HFF-Myc (cell line): ENCODE results near the gene ECT2L.

Source experiments
- DNase-seq: peaks from one replicate; pipeline ENCODE4 v3.0.0-alpha.2; 2011; ENCODE audit warnings: low read depth; ENCODE audit errors: extremely low read depth
- H3K4me3 ChIP-seq: replicated peaks from 2 replicates; pipeline ENCODE4 v1.5.1; 2011; ENCODE audit warnings: low read depth, mild to moderate bottlenecking, control low read depth, low read length
- CTCF ChIP-seq: IDR thresholded peaks from 2 replicates; pipeline ENCODE4 v1.5.1; 2012; ENCODE audit warnings: mild to moderate bottlenecking, low read depth, low read length, control low read depth; ENCODE audit errors: missing control alignments

The ECT2L gene

GRCh38 chr6:138803861-138804260 lies 8.0 kb downstream of the ECT2L start:
- H3K4me3 ChIP-seq: no peak overlapping the region
- no peak for DNase-seq
- TF ChIP-seq CTCF: no peak

GRCh38 chr6:138805016-138805765 lies 9.3 kb downstream of the ECT2L start:
- no peak for TF ChIP-seq CTCF
- DNase-seq: peak; percentile 65
- H3K4me3 ChIP-seq: no peak overlapping the region

DNA sequence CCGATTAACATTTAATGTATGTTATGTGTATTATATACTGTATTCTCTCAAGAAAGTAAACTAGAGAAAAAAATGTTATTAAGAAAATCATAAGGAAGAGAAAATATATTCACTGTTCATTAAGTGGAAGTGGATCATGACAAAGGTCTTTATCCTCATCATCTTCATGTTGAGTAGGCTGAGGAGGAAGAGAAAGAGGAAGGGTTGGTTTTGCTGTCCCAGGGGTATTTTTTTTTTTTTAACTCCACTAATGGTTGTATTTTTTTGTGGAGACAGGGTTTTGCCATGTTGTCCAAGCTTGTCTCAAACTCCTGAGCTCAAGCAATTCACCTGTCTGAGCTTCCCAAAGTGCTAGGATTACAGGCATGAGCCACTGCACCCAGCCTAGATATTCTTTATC lies 11.0 kb downstream of the ECT2L start:
- TF ChIP-seq CTCF: no peak
- no peak for DNase-seq

DNA sequence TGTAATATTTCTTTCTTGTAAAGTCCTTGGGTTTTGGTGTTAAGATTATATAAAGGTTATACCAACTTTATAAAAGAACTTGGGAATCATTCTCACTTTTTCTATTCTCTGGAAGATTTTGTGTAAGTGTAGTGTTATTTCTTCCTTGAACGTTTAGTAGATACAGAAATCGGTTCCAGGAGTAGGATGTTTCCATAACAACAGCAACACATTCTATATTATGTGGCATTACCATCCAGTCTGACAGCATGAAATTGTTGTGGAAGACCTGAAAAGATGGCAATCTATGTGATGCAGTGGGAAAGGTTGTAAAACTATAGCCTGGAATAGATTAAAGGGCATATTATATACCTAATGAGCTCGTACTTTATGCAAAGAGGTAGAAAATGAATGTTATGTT lies 13.8 kb downstream of the ECT2L start:
- H3K4me3 ChIP-seq: no peak overlapping the region
- no peak for DNase-seq
- no peak for TF ChIP-seq CTCF

More for the DNA sequence above, 11.0 kb downstream of the ECT2L start:
- H3K4me3 ChIP-seq: no peak overlapping the region

GRCh38 chr6:138811866-138812265 lies 16.0 kb downstream of the ECT2L start:
- no peak overlapping the region for H3K4me3 ChIP-seq
- DNase-seq: no peak
- no peak for TF ChIP-seq CTCF

DNA sequence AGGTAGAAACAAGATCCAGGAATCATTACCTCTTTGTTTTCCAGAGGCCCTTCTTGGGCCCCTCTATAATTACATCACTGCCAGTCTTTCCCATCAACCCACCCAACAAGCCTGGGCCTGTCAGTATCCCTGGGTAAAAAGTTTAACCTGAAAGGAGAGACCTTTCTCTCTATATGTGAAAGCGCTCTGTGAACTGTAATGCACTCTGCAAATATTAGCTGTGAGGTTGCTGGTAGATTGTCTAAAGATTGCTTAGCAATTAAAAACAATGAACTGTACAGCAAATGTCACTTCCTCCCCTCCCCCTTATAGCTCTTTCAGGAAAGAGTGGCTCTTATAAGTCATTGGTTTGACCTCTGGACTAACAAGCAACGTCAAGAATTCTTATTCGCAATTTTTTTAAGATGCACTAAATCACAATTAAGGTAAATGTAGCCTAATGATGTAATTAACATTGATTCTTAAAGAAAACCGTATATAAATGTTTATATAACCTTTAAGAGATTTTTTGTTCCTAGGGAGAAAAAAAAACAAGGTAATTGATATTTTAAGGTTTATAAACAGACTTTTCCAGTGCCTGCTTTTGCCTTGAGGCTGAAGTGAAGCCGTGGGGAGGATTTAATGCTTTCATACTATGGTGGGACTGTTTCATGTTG lies 18.4 kb downstream of the ECT2L start:
- DNase-seq: no peak
- H3K4me3 ChIP-seq: no peak overlapping the region
- TF ChIP-seq CTCF: no peak

- no peak for DNase-seq
- no peak for TF ChIP-seq CTCF
- H3K4me3 ChIP-seq: no peak overlapping the region
Observed at GRCh38 chr6:138815221-138815620, 19.3 kb downstream of the ECT2L start.
